ENCODE measurements around the gene DSN1. TPM values are rescaled to one million over a fixed set of nuclear protein-coding genes. Genes with fewer than 3 reads are reported as not detected.

Gene DSN1
- total and polyA plus RNA-seq, 9 of the 15 experiments (the other 6 are each of a cell fraction or from before 2014, with no cell fraction given) = 23.3 to 45.3 (median 31.1) TPM

DNA sequence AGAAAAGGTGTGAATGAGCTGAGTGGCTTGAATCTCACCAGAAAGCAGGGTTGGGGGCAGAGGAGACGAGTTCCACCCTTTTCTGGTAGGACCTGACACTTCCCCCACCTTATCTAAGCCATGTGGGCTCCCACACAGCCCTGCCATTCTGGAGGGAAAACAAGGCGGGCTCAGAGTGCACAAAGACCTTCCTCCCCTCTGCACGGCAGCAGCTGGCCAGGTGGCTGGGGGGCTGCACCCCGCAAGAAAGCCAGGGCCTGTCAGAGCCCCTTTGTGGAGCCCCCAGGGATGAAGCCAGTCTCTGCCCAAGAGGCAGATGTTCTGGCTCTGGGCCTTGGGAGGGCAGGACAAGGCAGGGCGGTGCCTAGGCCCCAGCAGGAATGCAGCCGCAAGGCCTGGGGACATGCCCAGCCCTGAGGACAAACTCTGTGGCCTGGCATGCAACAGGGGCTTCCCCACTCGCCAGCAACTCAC, 48.4 kb upstream of the DSN1 start (continued):
- TF ChIP-seq, protein P1, sequence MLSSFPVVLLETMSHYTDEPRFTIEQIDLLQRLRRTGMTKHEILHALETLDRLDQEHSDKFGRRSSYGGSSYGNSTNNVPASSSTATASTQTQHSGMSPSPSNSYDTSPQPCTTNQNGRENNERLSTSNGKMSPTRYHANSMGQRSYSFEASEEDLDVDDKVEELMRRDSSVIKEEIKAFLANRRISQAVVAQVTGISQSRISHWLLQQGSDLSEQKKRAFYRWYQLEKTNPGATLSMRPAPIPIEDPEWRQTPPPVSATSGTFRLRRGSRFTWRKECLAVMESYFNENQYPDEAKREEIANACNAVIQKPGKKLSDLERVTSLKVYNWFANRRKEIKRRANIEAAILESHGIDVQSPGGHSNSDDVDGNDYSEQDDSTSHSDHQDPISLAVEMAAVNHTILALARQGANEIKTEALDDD (IDR thresholded peaks at IDR 0.05) = no peak
- no peak for TF ChIP-seq SNAPC5 (CRISPR knock-in tag; IDR thresholded peaks at IDR 0.05)
- no peak for TF ChIP-seq CEBPB (tag; IDR thresholded peaks at IDR 0.05)
- TF ChIP-seq, protein P2, sequence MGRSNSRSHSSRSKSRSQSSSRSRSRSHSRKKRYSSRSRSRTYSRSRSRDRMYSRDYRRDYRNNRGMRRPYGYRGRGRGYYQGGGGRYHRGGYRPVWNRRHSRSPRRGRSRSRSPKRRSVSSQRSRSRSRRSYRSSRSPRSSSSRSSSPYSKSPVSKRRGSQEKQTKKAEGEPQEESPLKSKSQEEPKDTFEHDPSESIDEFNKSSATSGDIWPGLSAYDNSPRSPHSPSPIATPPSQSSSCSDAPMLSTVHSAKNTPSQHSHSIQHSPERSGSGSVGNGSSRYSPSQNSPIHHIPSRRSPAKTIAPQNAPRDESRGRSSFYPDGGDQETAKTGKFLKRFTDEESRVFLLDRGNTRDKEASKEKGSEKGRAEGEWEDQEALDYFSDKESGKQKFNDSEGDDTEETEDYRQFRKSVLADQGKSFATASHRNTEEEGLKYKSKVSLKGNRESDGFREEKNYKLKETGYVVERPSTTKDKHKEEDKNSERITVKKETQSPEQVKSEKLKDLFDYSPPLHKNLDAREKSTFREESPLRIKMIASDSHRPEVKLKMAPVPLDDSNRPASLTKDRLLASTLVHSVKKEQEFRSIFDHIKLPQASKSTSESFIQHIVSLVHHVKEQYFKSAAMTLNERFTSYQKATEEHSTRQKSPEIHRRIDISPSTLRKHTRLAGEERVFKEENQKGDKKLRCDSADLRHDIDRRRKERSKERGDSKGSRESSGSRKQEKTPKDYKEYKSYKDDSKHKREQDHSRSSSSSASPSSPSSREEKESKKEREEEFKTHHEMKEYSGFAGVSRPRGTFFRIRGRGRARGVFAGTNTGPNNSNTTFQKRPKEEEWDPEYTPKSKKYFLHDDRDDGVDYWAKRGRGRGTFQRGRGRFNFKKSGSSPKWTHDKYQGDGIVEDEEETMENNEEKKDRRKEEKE (IDR thresholded peaks at IDR 0.05; ENCODE audit: borderline replicate concordance in 1 of 2, control insufficient read depth in 1 of 2, low read depth in 2 of 2, low read length in 1 of 2) = no peak
- no peak for TF ChIP-seq CHD2 (IDR thresholded peaks at IDR 0.05; ENCODE audit: low read depth, low read length)
- no peak for TF ChIP-seq NR2C2 (CRISPR knock-in tag; IDR thresholded peaks at IDR 0.05)
- no peak for TF ChIP-seq NR2C2 (tag; IDR thresholded peaks at IDR 0.05)

All from K562 (cell line).